HepG2 (cell line): ENCODE data around the gene TRPM5. TPM values are rescaled to one million over a fixed set of nuclear protein-coding genes. Genes with fewer than 3 reads are reported as not detected.

Experiments used
- CREM ChIP-seq, 2 experiments: sonication (generic) in 1 of 2; formaldehyde crosslinking in 1 of 2; IDR thresholded peaks; 2 replicates each; pipeline versions ENCODE4 v1.4.0 to v1.6.1; 2016 to 2020; ENCODE audit warnings: antibody characterized with exemption in 1 of 2, mild to moderate bottlenecking in 1 of 2, missing genetic modification reagents in 1 of 2
- FLYWCH1 ChIP-seq: sonication (generic); formaldehyde crosslinking; IDR thresholded peaks from 2 replicates; pipeline ENCODE4 v1.8.1; 2023; ENCODE audit warnings: mild to moderate bottlenecking, missing genetic modification reagents
- MIER2 ChIP-seq: IDR thresholded peaks from 2 replicates; pipeline ENCODE4 v1.6.1; 2016; ENCODE audit warnings: missing biosample characterization, missing genetic modification reagents
- NR2F1 ChIP-seq, 2 experiments: fragments of 450-650 bp in 1 of 2; formaldehyde crosslinking in 1 of 2; IDR thresholded peaks; 2 replicates each; pipeline versions ENCODE4 v1.5.0 to v1.6.1; 2016 to 2020; ENCODE audit warnings: mild to moderate bottlenecking in 1 of 2, missing compliant biosample characterization in 1 of 2, missing genetic modification reagents in 1 of 2, moderate library complexity in 1 of 2
- RBAK ChIP-seq: sonication (generic); formaldehyde crosslinking; IDR thresholded peaks from 2 replicates; pipeline ENCODE4 v1.5.1; 2020; ENCODE audit warnings: mild to moderate bottlenecking, missing genetic modification reagents
- SATB2 ChIP-seq: sonication (generic); formaldehyde crosslinking; IDR thresholded peaks from 2 replicates; pipeline ENCODE4 v1.5.0; 2020; ENCODE audit warnings: missing genetic modification reagents
- SMC3 ChIP-seq: IDR thresholded peaks from 2 replicates; pipeline ENCODE4 v1.6.1; 2011; ENCODE audit warnings: low read length, improper control_type of control experiment
- SOX5 ChIP-seq: IDR thresholded peaks from 2 replicates; pipeline ENCODE4 v1.6.1; 2016; ENCODE audit warnings: borderline replicate concordance
- SPEN ChIP-seq: sonication (generic); formaldehyde crosslinking; IDR thresholded peaks from 2 replicates; pipeline ENCODE4 v1.5.1; 2020; ENCODE audit warnings: low read depth, mild to moderate bottlenecking, missing genetic modification reagents
- SRSF9 ChIP-seq: fragments of 200-400 bp; formaldehyde crosslinking; IDR thresholded peaks from 2 replicates; pipeline ENCODE4 v1.6.1; 2018; ENCODE audit warnings: borderline replicate concordance, mild to moderate bottlenecking, low read depth, low read length; ENCODE audit not compliant: insufficient read depth, poor library complexity, severe bottlenecking
- TOPORS ChIP-seq: sonication (generic); formaldehyde crosslinking; IDR thresholded peaks from 2 replicates; pipeline ENCODE4 v1.8.0; 2023; ENCODE audit warnings: mild to moderate bottlenecking, missing genetic modification reagents
- ZBTB21 ChIP-seq: sonication (generic); formaldehyde crosslinking; IDR thresholded peaks from 2 replicates; pipeline ENCODE4 v1.4.0; 2020; ENCODE audit warnings: missing genetic modification reagents
- ZNF180 ChIP-seq: sonication (generic); formaldehyde crosslinking; IDR thresholded peaks from 2 replicates; pipeline ENCODE4 v1.4.0; 2020; ENCODE audit warnings: low read depth, missing genetic modification reagents, borderline replicate concordance
- ZNF235 ChIP-seq: sonication (generic); formaldehyde crosslinking; IDR thresholded peaks from 2 replicates; pipeline ENCODE4 v1.8.1; 2023; ENCODE audit warnings: mild to moderate bottlenecking, missing genetic modification reagents, borderline replicate concordance
- ZNF550 ChIP-seq: sonication (generic); formaldehyde crosslinking; IDR thresholded peaks from 2 replicates; pipeline ENCODE4 v1.4.0; 2020; ENCODE audit warnings: mild to moderate bottlenecking, missing genetic modification reagents, borderline replicate concordance
- ZNF878 ChIP-seq: sonication (generic); formaldehyde crosslinking; IDR thresholded peaks from 2 replicates; pipeline ENCODE4 v1.8.1; 2023; ENCODE audit warnings: mild to moderate bottlenecking, missing genetic modification reagents, moderate library complexity
- polyA plus RNA-seq, 8 experiments: library from polyadenylated mRNA; depleted of rRNA in 3 of 8; stranded (reverse) in 7 of 8; unstranded in 1 of 8; fragments of >200 nt; fragmentation: Illumina TruSeq in 4 of 8; extraction: Trizol in 4 of 8; gene quantifications; 2 replicates each; pipeline versions ENCODE4 v1.2.1 to v1.2.3, GENCODE V29; 2011 to 2016; ENCODE audit warnings: low read depth in 4 of 8, missing spikeins in 1 of 8, mixed read lengths in 1 of 8; ENCODE audit not compliant: insufficient read depth in 1 of 8
- total RNA-seq, 5 experiments: library from RNA; depleted of rRNA; stranded (reverse); fragments of >200 nt; fragmentation: Illumina TruSeq; extraction: Trizol; gene quantifications; 2 replicates each; pipeline ENCODE4 v1.2.3, GENCODE V29; 2016; ENCODE audit warnings: low read depth in 1 of 5
- TF ChIP-seq, protein P1 (sequence below): sonication (generic); formaldehyde crosslinking; IDR thresholded peaks from 2 replicates; pipeline ENCODE4 v1.4.0; 2020; ENCODE audit warnings: missing genetic modification reagents, borderline replicate concordance
- TF ChIP-seq, protein P2 (sequence below): sonication (generic); formaldehyde crosslinking; IDR thresholded peaks from 2 replicates; pipeline ENCODE4 v1.5.1; 2020; ENCODE audit warnings: mild to moderate bottlenecking, missing genetic modification reagents, borderline replicate concordance
- TF ChIP-seq, protein P3 (sequence below): sonication (generic); formaldehyde crosslinking; IDR thresholded peaks from 2 replicates; pipeline ENCODE4 v1.4.0; 2020; ENCODE audit warnings: missing genetic modification reagents, borderline replicate concordance

Gene TRPM5
- total and polyA plus RNA-seq, 2 of the 13 experiments (the other 11 are each of a cell fraction or from before 2014, with no cell fraction given), result 0.12 TPM; not detected in 1

DNA sequence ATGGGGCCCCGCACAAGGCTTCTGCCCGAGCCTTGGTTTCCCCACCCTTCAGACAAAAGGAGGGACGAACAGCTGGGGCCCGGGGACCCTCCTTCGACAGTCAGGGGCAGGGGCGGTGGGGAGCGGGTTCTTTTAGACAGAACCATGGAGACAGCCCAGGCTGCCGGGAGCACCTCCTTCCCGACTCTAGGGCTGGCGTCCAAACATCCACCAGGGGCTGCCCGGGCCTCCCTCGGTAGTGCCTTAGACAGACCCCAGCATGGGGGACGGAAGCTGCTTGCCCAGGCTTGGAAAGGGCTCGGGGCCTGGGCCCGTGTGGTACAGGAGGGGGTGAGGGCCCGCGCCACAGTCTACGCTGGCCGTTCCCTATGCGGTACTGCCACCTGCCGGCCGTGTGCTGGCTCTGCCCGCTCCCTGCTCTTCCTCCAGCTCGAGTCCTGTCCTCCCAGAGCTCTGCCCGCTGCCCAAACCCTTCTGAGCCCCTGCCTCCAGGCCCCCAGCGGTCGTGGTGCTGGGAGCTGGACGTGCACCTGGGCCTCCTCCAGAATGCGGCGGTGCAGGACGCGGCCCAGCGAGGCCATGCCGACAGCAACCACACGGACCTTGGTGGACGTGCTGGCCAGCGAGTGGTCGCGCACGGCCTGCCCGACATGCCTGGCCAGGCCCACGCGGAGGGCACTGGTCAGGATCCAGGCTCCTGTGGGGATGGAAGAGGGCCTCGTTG lies 23.6 kb downstream of the TRPM5 start (continued):
- TF ChIP-seq, protein P1, sequence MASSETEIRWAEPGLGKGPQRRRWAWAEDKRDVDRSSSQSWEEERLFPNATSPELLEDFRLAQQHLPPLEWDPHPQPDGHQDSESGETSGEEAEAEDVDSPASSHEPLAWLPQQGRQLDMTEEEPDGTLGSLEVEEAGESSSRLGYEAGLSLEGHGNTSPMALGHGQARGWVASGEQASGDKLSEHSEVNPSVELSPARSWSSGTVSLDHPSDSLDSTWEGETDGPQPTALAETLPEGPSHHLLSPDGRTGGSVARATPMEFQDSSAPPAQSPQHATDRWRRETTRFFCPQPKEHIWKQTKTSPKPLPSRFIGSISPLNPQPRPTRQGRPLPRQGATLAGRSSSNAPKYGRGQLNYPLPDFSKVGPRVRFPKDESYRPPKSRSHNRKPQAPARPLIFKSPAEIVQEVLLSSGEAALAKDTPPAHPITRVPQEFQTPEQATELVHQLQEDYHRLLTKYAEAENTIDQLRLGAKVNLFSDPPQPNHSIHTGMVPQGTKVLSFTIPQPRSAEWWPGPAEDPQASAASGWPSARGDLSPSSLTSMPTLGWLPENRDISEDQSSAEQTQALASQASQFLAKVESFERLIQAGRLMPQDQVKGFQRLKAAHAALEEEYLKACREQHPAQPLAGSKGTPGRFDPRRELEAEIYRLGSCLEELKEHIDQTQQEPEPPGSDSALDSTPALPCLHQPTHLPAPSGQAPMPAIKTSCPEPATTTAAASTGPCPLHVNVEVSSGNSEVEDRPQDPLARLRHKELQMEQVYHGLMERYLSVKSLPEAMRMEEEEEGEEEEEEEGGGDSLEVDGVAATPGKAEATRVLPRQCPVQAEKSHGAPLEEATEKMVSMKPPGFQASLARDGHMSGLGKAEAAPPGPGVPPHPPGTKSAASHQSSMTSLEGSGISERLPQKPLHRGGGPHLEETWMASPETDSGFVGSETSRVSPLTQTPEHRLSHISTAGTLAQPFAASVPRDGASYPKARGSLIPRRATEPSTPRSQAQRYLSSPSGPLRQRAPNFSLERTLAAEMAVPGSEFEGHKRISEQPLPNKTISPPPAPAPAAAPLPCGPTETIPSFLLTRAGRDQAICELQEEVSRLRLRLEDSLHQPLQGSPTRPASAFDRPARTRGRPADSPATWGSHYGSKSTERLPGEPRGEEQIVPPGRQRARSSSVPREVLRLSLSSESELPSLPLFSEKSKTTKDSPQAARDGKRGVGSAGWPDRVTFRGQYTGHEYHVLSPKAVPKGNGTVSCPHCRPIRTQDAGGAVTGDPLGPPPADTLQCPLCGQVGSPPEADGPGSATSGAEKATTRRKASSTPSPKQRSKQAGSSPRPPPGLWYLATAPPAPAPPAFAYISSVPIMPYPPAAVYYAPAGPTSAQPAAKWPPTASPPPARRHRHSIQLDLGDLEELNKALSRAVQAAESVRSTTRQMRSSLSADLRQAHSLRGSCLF (CRISPR knock-in tag), result no peak
- TF ChIP-seq ZBTB21 (CRISPR knock-in tag), result no peak
- no peak for TF ChIP-seq TOPORS (CRISPR knock-in tag)
- TF ChIP-seq SMC3, result peak; percentile 62; the same call in 1 of the 2 replicates
- TF ChIP-seq, protein P2, sequence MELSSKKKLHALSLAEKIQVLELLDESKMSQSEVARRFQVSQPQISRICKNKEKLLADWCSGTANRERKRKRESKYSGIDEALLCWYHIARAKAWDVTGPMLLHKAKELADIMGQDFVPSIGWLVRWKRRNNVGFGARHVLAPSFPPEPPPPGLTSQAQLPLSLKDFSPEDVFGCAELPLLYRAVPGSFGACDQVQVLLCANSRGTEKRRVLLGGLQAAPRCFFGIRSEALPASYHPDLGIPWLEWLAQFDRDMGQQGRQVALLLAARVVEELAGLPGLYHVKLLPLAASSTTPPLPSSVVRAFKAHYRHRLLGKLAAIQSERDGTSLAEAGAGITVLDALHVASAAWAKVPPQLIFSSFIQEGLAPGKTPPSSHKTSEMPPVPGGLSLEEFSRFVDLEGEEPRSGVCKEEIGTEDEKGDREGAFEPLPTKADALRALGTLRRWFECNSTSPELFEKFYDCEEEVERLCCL (CRISPR knock-in tag), result no peak
- no peak for TF ChIP-seq NR2F1 (CRISPR knock-in tag; IDR thresholded peaks at IDR 0.05)
- TF ChIP-seq RBAK (CRISPR knock-in tag), result no peak
- TF ChIP-seq CREM (IDR thresholded peaks at IDR 0.05), result no peak
- TF ChIP-seq CREM (CRISPR knock-in tag; IDR thresholded peaks at IDR 0.05), result no peak
- TF ChIP-seq FLYWCH1, result no peak
- no peak for TF ChIP-seq MIER2
- TF ChIP-seq ZNF878, result no peak
- no peak for TF ChIP-seq SATB2 (CRISPR knock-in tag)
- no peak for TF ChIP-seq ZNF550
- peak; percentile 81 for TF ChIP-seq SPEN (CRISPR knock-in tag)
- no peak for TF ChIP-seq SRSF9
- TF ChIP-seq, protein P3, sequence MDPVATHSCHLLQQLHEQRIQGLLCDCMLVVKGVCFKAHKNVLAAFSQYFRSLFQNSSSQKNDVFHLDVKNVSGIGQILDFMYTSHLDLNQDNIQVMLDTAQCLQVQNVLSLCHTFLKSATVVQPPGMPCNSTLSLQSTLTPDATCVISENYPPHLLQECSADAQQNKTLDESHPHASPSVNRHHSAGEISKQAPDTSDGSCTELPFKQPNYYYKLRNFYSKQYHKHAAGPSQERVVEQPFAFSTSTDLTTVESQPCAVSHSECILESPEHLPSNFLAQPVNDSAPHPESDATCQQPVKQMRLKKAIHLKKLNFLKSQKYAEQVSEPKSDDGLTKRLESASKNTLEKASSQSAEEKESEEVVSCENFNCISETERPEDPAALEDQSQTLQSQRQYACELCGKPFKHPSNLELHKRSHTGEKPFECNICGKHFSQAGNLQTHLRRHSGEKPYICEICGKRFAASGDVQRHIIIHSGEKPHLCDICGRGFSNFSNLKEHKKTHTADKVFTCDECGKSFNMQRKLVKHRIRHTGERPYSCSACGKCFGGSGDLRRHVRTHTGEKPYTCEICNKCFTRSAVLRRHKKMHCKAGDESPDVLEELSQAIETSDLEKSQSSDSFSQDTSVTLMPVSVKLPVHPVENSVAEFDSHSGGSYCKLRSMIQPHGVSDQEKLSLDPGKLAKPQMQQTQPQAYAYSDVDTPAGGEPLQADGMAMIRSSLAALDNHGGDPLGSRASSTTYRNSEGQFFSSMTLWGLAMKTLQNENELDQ (CRISPR knock-in tag), result no peak
- 0 out of 2 replicates have a peak, but pooled peaks have one; percentile 16 for TF ChIP-seq SOX5
- TF ChIP-seq ZNF235 (CRISPR knock-in tag), result no peak
- no peak for TF ChIP-seq ZNF180 (CRISPR knock-in tag)
